ENCODE data around the gene EPHA7.

Gene EPHA7

GRCh38 chr6:93238632-93239031 lies 180.7 kb downstream of the EPHA7 start:
- DNase-seq: no peak

- no peak for DNase-seq
Measured at GRCh38 chr6:93235775-93236174, 183.6 kb downstream of the EPHA7 start.

GRCh38 chr6:93226822-93227221 lies 192.5 kb downstream of the EPHA7 start:
- no peak for DNase-seq

- DNase-seq: no peak
Measured at GRCh38 chr6:93222071-93222851, 197.1 kb downstream of the EPHA7 start.

- DNase-seq: no peak
Measured at GRCh38 chr6:93219447-93219846, 199.9 kb downstream of the EPHA7 start.

- DNase-seq: no peak
Measured at GRCh38 chr6:93218096-93218495, 201.3 kb downstream of the EPHA7 start.

- no peak for DNase-seq
Measured at GRCh38 chr6:93213028-93213427, 206.3 kb downstream of the EPHA7 start.

- DNase-seq: no peak
Measured at GRCh38 chr6:93210908-93211307, 208.5 kb downstream of the EPHA7 start.

GRCh38 chr6:93209358-93209757 lies 210.0 kb downstream of the EPHA7 start:
- DNase-seq: no peak

GRCh38 chr6:93196406-93196970 lies 222.9 kb downstream of the EPHA7 start:
- DNase-seq: no peak

GRCh38 chr6:93194480-93194879 lies 224.9 kb downstream of the EPHA7 start:
- no peak for DNase-seq

- no peak for DNase-seq
Measured at GRCh38 chr6:93193868-93194267, 225.5 kb downstream of the EPHA7 start.

Data from activated gamma-delta T cell (primary cell).